ENCODE data around the gene LSM3. TPM values are rescaled to one million over a fixed set of nuclear protein-coding genes. Genes with fewer than 3 reads are reported as not detected.

LSM3 gene
- total RNA-seq, 4 donors from 2014 or later = 4.8 to 7.9 (median 5.8) TPM

DNA sequence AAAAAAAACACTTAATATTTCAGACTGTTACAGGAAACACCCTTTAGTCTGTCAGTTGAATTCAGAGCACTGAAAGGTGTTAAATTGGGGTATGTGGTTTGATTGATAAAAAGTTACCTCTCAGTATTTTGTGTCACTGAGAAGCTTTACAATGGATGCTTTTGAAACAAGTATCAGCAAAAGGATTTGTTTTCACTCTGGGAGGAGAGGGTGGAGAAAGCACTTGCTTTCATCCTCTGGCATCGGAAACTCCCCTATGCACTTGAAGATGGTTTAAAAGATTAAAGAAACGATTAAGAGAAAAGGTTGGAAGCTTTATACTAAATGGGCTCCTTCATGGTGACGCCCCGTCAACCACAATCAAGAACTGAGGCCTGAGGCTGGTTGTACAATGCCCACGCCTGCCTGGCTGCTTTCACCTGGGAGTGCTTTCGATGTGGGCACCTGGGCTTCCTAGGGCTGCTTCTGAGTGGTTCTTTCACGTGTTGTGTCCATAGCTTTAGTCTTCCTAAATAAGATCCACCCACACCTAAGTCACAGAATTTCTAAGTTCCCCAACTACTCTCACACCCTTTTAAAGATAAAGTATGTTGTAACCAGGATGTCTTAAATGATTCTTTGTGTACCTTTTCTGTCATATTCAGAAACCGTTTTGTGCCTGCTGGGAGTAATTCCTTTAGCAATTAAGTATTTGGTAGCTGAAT, 35.9 kb upstream of the LSM3 start:
- no peak overlapping the region for H3K4me3 ChIP-seq
- peaks cover 0 to 68% (median 8%) of the 10 kb centered on the region in 3 donors for H3K36me3 ChIP-seq
- no peak for DNase-seq (ENCODE audit: low spot score in 2 of 2)
- no peak for TF ChIP-seq POLR2A (IDR thresholded peaks at IDR 0.05)
- TF ChIP-seq CTCF (IDR thresholded peaks at IDR 0.05) = no peak
- TF ChIP-seq EP300 (IDR thresholded peaks at IDR 0.05) = no peak
- WGBS, 2 donors = 72 to 75% methylated on average over 8 of the region's 8 CpGs
- no peaks in the 10 kb centered on the region for H3K27me3 ChIP-seq
- peak overlapping the region; percentile 33 to 96 (median 87) for H3K27ac ChIP-seq
- no peaks in the 10 kb centered on the region for H3K9me3 ChIP-seq
- H3K4me1 ChIP-seq = peaks cover 0 to 60% (median 31%) of the 10 kb centered on the region in 4 donors

- TF ChIP-seq POLR2A (IDR thresholded peaks at IDR 0.05) = no peak
- TF ChIP-seq EP300 (IDR thresholded peaks at IDR 0.05) = peak in 1 of 2 donors; percentile 87
- DNase-seq (ENCODE audit: low spot score in 2 of 2) = peak in 1 of 2 donors; percentile 70
- Histone ChIP-seq H3K27me3 (no peaks in the 10 kb centered on the region), H3K4me3 (peak overlapping the region in 1 of 4 donors; percentile 39), H3K9me3 (no peaks in the 10 kb centered on the region), H3K27ac (peak overlapping the region; percentile 72 to 96 (median 87)), H3K36me3 (peaks cover 0 to 68% (median 8%) of the 10 kb centered on the region in 3 donors), H3K4me1 (peaks cover 0 to 60% (median 31%) of the 10 kb centered on the region in 4 donors)
- 41% methylated on average over 7 of the region's 7 CpGs for WGBS, 2 donors
Observed at GRCh38 chr3:14143271-14144225, 35.1 kb upstream of the LSM3 start.

DNA sequence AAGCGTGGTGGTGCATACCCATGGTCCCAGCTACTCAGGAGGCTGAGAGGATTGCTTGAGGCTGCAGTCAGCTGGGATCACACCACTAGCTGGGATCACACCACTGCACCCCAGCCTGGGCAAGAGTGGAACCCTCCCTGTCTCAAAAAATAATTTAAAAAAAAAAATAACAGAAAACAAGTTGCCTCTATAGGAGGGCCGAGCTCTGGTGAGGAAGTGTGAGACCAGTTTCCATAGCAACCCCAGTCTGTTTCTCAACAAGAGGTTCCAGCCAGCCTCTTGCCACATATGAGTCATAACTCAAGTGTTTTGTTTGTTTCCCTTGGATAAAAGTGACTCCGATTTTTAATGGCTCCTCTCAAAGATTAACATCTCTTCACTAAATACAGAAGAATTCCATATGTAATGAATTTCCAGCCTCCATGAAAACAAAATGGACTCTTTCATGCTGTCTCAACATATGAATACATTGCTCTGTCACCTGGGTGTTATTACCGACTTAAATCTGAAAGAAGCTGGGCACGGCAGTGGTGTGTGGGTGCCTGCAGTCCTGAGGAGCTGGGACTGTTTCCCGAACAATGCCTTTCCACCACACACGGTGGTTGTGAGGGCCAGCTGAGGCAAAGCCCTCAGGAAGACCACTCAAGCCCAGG, 34.1 kb upstream of the LSM3 start:
- H3K4me3 ChIP-seq = peak overlapping the region in 3 of 4 donors; percentile 1 to 39 (median 4)
- peak; percentile 60 to 88 for DNase-seq (ENCODE audit: low spot score in 2 of 2)
- TF ChIP-seq CTCF (IDR thresholded peaks at IDR 0.05) (no peak), EP300 (IDR thresholded peaks at IDR 0.05) (peak; percentile 84 to 92)
- peaks cover 0 to 60% (median 31%) of the 10 kb centered on the region in 4 donors for H3K4me1 ChIP-seq
- WGBS, 2 donors = 5% methylated on average over 7 of the region's 7 CpGs
- H3K27me3 ChIP-seq = no peaks in the 10 kb centered on the region
- H3K27ac ChIP-seq = peak overlapping the region; percentile 72 to 96 (median 87)
- peaks cover 0 to 67% (median 8%) of the 10 kb centered on the region in 3 donors for H3K36me3 ChIP-seq
- no peaks in the 10 kb centered on the region for H3K9me3 ChIP-seq

- H3K4me1 ChIP-seq = peaks cover 0 to 58% (median 31%) of the 10 kb centered on the region in 4 donors
- TF ChIP-seq CTCF (IDR thresholded peaks at IDR 0.05) = no peak
- TF ChIP-seq POLR2A (IDR thresholded peaks at IDR 0.05) = no peak
- TF ChIP-seq EP300 (IDR thresholded peaks at IDR 0.05) = no peak
- H3K9me3 ChIP-seq = no peaks in the 10 kb centered on the region
- DNase-seq (ENCODE audit: low spot score in 2 of 2) = peak in 1 of 2 donors; percentile 28
- H3K27ac ChIP-seq = peak overlapping the region; percentile 72 to 96 (median 87)
- WGBS, 2 donors = 79 to 81% methylated on average over 9 of the region's 9 CpGs
- H3K4me3 ChIP-seq = peak overlapping the region in 1 of 4 donors; percentile 39
- peaks cover 0 to 67% (median 8%) of the 10 kb centered on the region in 3 donors for H3K36me3 ChIP-seq
- H3K27me3 ChIP-seq = no peaks in the 10 kb centered on the region
Observed at GRCh38 chr3:14145236-14145635, 33.4 kb upstream of the LSM3 start.
